HepG2 (cell line): ENCODE results near the gene HMGN4. TPM values are rescaled to one million over a fixed set of nuclear protein-coding genes. Genes with fewer than 3 reads are reported as not detected.

Experiments
- ATM ChIP-seq: fragments of 450-650 bp; IDR thresholded peaks from 2 replicates; pipeline ENCODE4 v1.7.1; 2017; ENCODE audit warnings: mild to moderate bottlenecking, borderline replicate concordance
- CBX1 ChIP-seq: IDR thresholded peaks from one replicate; pipeline ENCODE4 v1.6.1; 2016; ENCODE audit warnings: antibody characterized with exemption, low read depth
- DNMT1 ChIP-seq: sonication (generic); formaldehyde crosslinking; IDR thresholded peaks from 2 replicates; pipeline ENCODE4 v1.5.1; 2020; ENCODE audit warnings: mild to moderate bottlenecking, missing genetic modification reagents
- FOXM1 ChIP-seq: sonication (generic); formaldehyde crosslinking; IDR thresholded peaks from 2 replicates; pipeline ENCODE4 v1.5.0; 2020; ENCODE audit warnings: missing genetic modification reagents
- GFI1 ChIP-seq: sonication (generic); formaldehyde crosslinking; IDR thresholded peaks from 2 replicates; pipeline ENCODE4 v1.5.0; 2020; ENCODE audit warnings: missing genetic modification reagents, mild to moderate bottlenecking, borderline replicate concordance
- HCFC1 ChIP-seq: fragments of 150-350 bp; IDR thresholded peaks from 2 replicates; pipeline ENCODE4 v1.6.1; 2014; ENCODE audit warnings: low read depth, low read length
- HMGXB4 ChIP-seq, 2 experiments: sonication (generic) in 1 of 2; formaldehyde crosslinking in 1 of 2; IDR thresholded peaks; 2 replicates each; pipeline versions ENCODE4 v1.4.0 to v1.6.1; 2018 to 2020; ENCODE audit warnings: missing genetic modification reagents in 2 of 2, borderline replicate concordance in 1 of 2, low read depth in 1 of 2, mild to moderate bottlenecking in 1 of 2, missing biosample characterization in 1 of 2
- HOXA5 ChIP-seq: sonication (generic); formaldehyde crosslinking; IDR thresholded peaks from 2 replicates; pipeline ENCODE4 v1.4.0; 2020; ENCODE audit warnings: missing genetic modification reagents
- MAX ChIP-seq: IDR thresholded peaks from 2 replicates; pipeline ENCODE4 v1.6.1; 2012; ENCODE audit warnings: inconsistent platforms
- MBD4 ChIP-seq: IDR thresholded peaks from 2 replicates; pipeline ENCODE4 v1.6.1; 2012; ENCODE audit warnings: low read length, inconsistent platforms, borderline replicate concordance
- MYNN ChIP-seq: sonication (generic); formaldehyde crosslinking; IDR thresholded peaks from 2 replicates; pipeline ENCODE4 v1.4.0; 2020; ENCODE audit warnings: mild to moderate bottlenecking, low read depth, missing genetic modification reagents
- NFKBIZ ChIP-seq: IDR thresholded peaks from 2 replicates; pipeline ENCODE4 v1.6.1; 2018; ENCODE audit warnings: missing genetic modification reagents, missing compliant biosample characterization
- NR1H2 ChIP-seq: sonication (generic); formaldehyde crosslinking; IDR thresholded peaks from 2 replicates; pipeline ENCODE4 v1.8.1; 2022; ENCODE audit warnings: low read depth, missing genetic modification reagents, borderline replicate concordance
- PHF5A ChIP-seq: IDR thresholded peaks from one replicate; pipeline ENCODE4 v1.6.1; 2018; ENCODE audit warnings: low read depth, missing genetic modification reagents; ENCODE audit not compliant: unreplicated experiment
- PHF8 ChIP-seq: sonication (generic); formaldehyde crosslinking; IDR thresholded peaks from 2 replicates; pipeline ENCODE4 v1.5.0; 2020; ENCODE audit warnings: missing genetic modification reagents
- SNAPC2 ChIP-seq: sonication (generic); formaldehyde crosslinking; IDR thresholded peaks from 2 replicates; pipeline ENCODE4 v1.8.1; 2022; ENCODE audit warnings: mild to moderate bottlenecking, missing genetic modification reagents
- SOX5 ChIP-seq: IDR thresholded peaks from 2 replicates; pipeline ENCODE4 v1.6.1; 2016; ENCODE audit warnings: borderline replicate concordance
- SPEN ChIP-seq: sonication (generic); formaldehyde crosslinking; IDR thresholded peaks from 2 replicates; pipeline ENCODE4 v1.5.1; 2020; ENCODE audit warnings: low read depth, mild to moderate bottlenecking, missing genetic modification reagents
- TMF1 ChIP-seq: sonication (generic); formaldehyde crosslinking; IDR thresholded peaks from 2 replicates; pipeline ENCODE4 v1.8.1; 2022; ENCODE audit warnings: low read depth, missing genetic modification reagents
- TRIM24 ChIP-seq: sonication (generic); formaldehyde crosslinking; IDR thresholded peaks from 2 replicates; pipeline ENCODE4 v1.8.0; 2022; ENCODE audit warnings: mild to moderate bottlenecking, missing genetic modification reagents
- YEATS4 ChIP-seq: sonication (generic); formaldehyde crosslinking; IDR thresholded peaks from 2 replicates; pipeline ENCODE4 v1.4.0; 2020; ENCODE audit warnings: missing genetic modification reagents, borderline replicate concordance
- YY1 ChIP-seq: IDR thresholded peaks from 2 replicates; pipeline ENCODE4 v1.6.1; 2011; ENCODE audit warnings: low read length, low read depth, moderate library complexity, mild to moderate bottlenecking; ENCODE audit not compliant: insufficient read depth, insufficient replicate concordance
- ZBTB37 ChIP-seq: sonication (generic); formaldehyde crosslinking; IDR thresholded peaks from 2 replicates; pipeline ENCODE4 v1.4.0; 2020; ENCODE audit warnings: mild to moderate bottlenecking, missing genetic modification reagents
- ZEB1 ChIP-seq: IDR thresholded peaks from 2 replicates; pipeline ENCODE4 v1.6.1; 2012; ENCODE audit warnings: mild to moderate bottlenecking, low read depth, inconsistent platforms; ENCODE audit not compliant: insufficient replicate concordance
- ZNF292 ChIP-seq: sonication (generic); formaldehyde crosslinking; IDR thresholded peaks from 2 replicates; pipeline ENCODE4 v1.8.1; 2022; ENCODE audit warnings: mild to moderate bottlenecking, low read depth, missing genetic modification reagents, borderline replicate concordance
- ZNF513 ChIP-seq: sonication (generic); formaldehyde crosslinking; conservative IDR thresholded peaks from 2 replicates; pipeline ENCODE4 v1.5.0; 2020; ENCODE audit warnings: missing genetic modification reagents
- ZNF766 ChIP-seq: sonication (generic); formaldehyde crosslinking; IDR thresholded peaks from 2 replicates; pipeline ENCODE4 v1.5.0; 2020; ENCODE audit warnings: missing genetic modification reagents, borderline replicate concordance
- ZNF782 ChIP-seq: sonication (generic); formaldehyde crosslinking; IDR thresholded peaks from 2 replicates; pipeline ENCODE4 v1.4.0; 2020; ENCODE audit warnings: missing genetic modification reagents, mild to moderate bottlenecking, borderline replicate concordance
- polyA plus RNA-seq, 8 experiments: library from polyadenylated mRNA; depleted of rRNA in 3 of 8; stranded (reverse) in 7 of 8; unstranded in 1 of 8; fragments of >200 nt; fragmentation: Illumina TruSeq in 4 of 8; extraction: Trizol in 4 of 8; gene quantifications; 2 replicates each; pipeline versions ENCODE4 v1.2.1 to v1.2.3, GENCODE V29; 2011 to 2016; ENCODE audit warnings: low read depth in 4 of 8, missing spikeins in 1 of 8, mixed read lengths in 1 of 8; ENCODE audit not compliant: insufficient read depth in 1 of 8
- total RNA-seq, 5 experiments: library from RNA; depleted of rRNA; stranded (reverse); fragments of >200 nt; fragmentation: Illumina TruSeq; extraction: Trizol; gene quantifications; 2 replicates each; pipeline ENCODE4 v1.2.3, GENCODE V29; 2016; ENCODE audit warnings: low read depth in 1 of 5

The HMGN4 gene
- total and polyA plus RNA-seq, 2 of the 13 experiments (the other 11 are each of a cell fraction or from before 2014, with no cell fraction given): 39.9 to 52.1 TPM

- TF ChIP-seq PHF8: 0 out of 2 replicates have a peak, but pooled peaks have one; percentile 29
- no peak for TF ChIP-seq ZNF782 (CRISPR knock-in tag)
- TF ChIP-seq PHF5A (CRISPR knock-in tag): peak; percentile 44
- no peak for TF ChIP-seq CBX1
- peak; percentile 56 to 67; a peak in 2 of 4 replicates for TF ChIP-seq HMGXB4 (CRISPR knock-in tag; IDR thresholded peaks at IDR 0.05; ENCODE audit: borderline replicate concordance in 1 of 2, low read depth in 1 of 2)
- TF ChIP-seq FOXM1: no peak
- 0 out of 2 replicates have a peak, but pooled peaks have one; percentile 26 for TF ChIP-seq SPEN (CRISPR knock-in tag)
- TF ChIP-seq MYNN (CRISPR knock-in tag): no peak
- no peak for TF ChIP-seq DNMT1
- TF ChIP-seq ZNF513: no peak
- peak; percentile 77 for TF ChIP-seq GFI1 (CRISPR knock-in tag)
- no peak for TF ChIP-seq ZNF766 (CRISPR knock-in tag)
- TF ChIP-seq NFKBIZ (CRISPR knock-in tag): no peak; the same call in 1 of the 2 replicates
- no peak for TF ChIP-seq NR1H2 (CRISPR knock-in tag)
- TF ChIP-seq TMF1 (CRISPR knock-in tag): no peak
- no peak for TF ChIP-seq MAX
- TF ChIP-seq ZEB1: no peak
- 0 out of 2 replicates have a peak, but pooled peaks have one; percentile 20 for TF ChIP-seq YEATS4 (CRISPR knock-in tag)
- no peak for TF ChIP-seq ZBTB37 (CRISPR knock-in tag)
- TF ChIP-seq YY1: peak; percentile 90
- TF ChIP-seq SOX5 (CRISPR knock-in tag): peak; percentile 73; the same call in 1 of the 2 replicates
- no peak for TF ChIP-seq ATM
- no peak for TF ChIP-seq SNAPC2 (CRISPR knock-in tag)
- no peak for TF ChIP-seq HCFC1
- TF ChIP-seq TRIM24 (CRISPR knock-in tag): no peak
- TF ChIP-seq MBD4: no peak
- peak; percentile 65 for TF ChIP-seq ZNF292 (CRISPR knock-in tag)
- 0 out of 2 replicates have a peak, but pooled peaks have one; percentile 28 for TF ChIP-seq HOXA5 (CRISPR knock-in tag)
Measured at GRCh38 chr6:26514984-26515383, 23.2 kb upstream of the HMGN4 start (continued).
